CD4-positive, CD25-positive, alpha-beta regulatory T cell (primary cell): Measurements from ENCODE around the gene FOXJ3. TPM values are rescaled to one million over a fixed set of nuclear protein-coding genes. Genes with fewer than 3 reads are reported as not detected.
A peak's percentile ranks its signal among the peaks of the same experiment; 100 is the strongest.

Source experiments
- ATAC-seq, 2 donors: fragments of 150-1000 bp; cut with Tn5 transposase; one replicate each; pipeline ENCODE4 v1.10.0; 2021; ENCODE audit warnings: low read depth in 2 of 2, moderate number of reproducible peaks in 2 of 2, moderate library complexity in 1 of 2
- DNase-seq, 3 donors: peaks; one replicate each; pipeline versions ENCODE4 v3.0.0 to v3.0.0-alpha.2; 2012 to 2022; ENCODE audit warnings: mixed read lengths in 1 of 3
- H3K27ac ChIP-seq: one replicate; pipeline ENCODE4 v1.7.0; 2013; ENCODE audit warnings: mild to moderate bottlenecking, low read length; ENCODE audit not compliant: insufficient read depth, poor library complexity, severe bottlenecking
- H3K27me3 ChIP-seq: one replicate; pipeline ENCODE4 v1.7.0; 2013; ENCODE audit warnings: low read length; ENCODE audit not compliant: control insufficient read depth, insufficient read depth
- H3K36me3 ChIP-seq: one replicate; pipeline ENCODE4 v1.7.0; 2013; ENCODE audit warnings: mild to moderate bottlenecking, low read length, moderate library complexity; ENCODE audit not compliant: control insufficient read depth, insufficient read depth
- H3K4me1 ChIP-seq: 2 replicates; pipeline ENCODE4 v1.7.0; 2013; ENCODE audit warnings: mild to moderate bottlenecking, low read length; ENCODE audit not compliant: insufficient read depth, control insufficient read depth, poor library complexity, severe bottlenecking
- H3K4me3 ChIP-seq: one replicate; pipeline ENCODE4 v1.7.0; 2013; ENCODE audit warnings: low read depth, mild to moderate bottlenecking, low read length, moderate library complexity
- H3K9me3 ChIP-seq, 2 experiments: 1 replicate in 1 of 2; 2 replicates in 1 of 2; pipeline ENCODE4 v1.7.0; 2013; ENCODE audit warnings: low read length in 2 of 2, mild to moderate bottlenecking in 1 of 2, moderate library complexity in 1 of 2; ENCODE audit not compliant: control insufficient read depth in 2 of 2
- H3K27ac Mint-ChIP-seq, 3 donors: one replicate each; pipeline ENCODE4 v1.8.0; 2020 to 2022; ENCODE audit warnings: mild to moderate bottlenecking in 3 of 3, mixed read lengths in 3 of 3, moderate library complexity in 2 of 3
- H3K27me3 Mint-ChIP-seq: one replicate; pipeline ENCODE4 v1.8.0; 2022; ENCODE audit warnings: mild to moderate bottlenecking, mixed read lengths
- H3K36me3 Mint-ChIP-seq: one replicate; pipeline ENCODE4 v1.8.0; 2020; ENCODE audit warnings: mixed read lengths
- H3K4me1 Mint-ChIP-seq, 4 donors: one replicate each; pipeline ENCODE4 v1.8.0; 2020 to 2022; ENCODE audit warnings: mixed read lengths in 4 of 4, mild to moderate bottlenecking in 1 of 4
- H3K4me3 Mint-ChIP-seq, 4 donors: one replicate each; pipeline ENCODE4 v1.8.0; 2020 to 2022; ENCODE audit warnings: mild to moderate bottlenecking in 4 of 4, mixed read lengths in 4 of 4, moderate library complexity in 3 of 4
- H3K9me3 Mint-ChIP-seq, 7 donors: one replicate each; pipeline ENCODE4 v1.8.0; 2020 to 2022; ENCODE audit warnings: mixed read lengths in 7 of 7, mild to moderate bottlenecking in 3 of 7, moderate library complexity in 2 of 7
- polyA plus RNA-seq, 4 donors: library from polyadenylated mRNA; unstranded; fragments of 300-500 nt; fragmentation: Illumina TruSeq; gene quantifications; one replicate each; pipeline ENCODE4 v1.2.3, GENCODE V29; 2021
- total RNA-seq: library from RNA; stranded (reverse); gene quantifications from one replicate; pipeline ENCODE4 v1.2.3, GENCODE V29; 2022

FOXJ3 gene
- total and polyA plus RNA-seq, 5 donors from 2014 or later, result 21.0 to 68.6 (median 37.1) TPM

GRCh38 chr1:42168763-42169162, 166.3 kb downstream of the FOXJ3 start:
- ATAC-seq (no peak), DNase-seq (no peak)

DNA sequence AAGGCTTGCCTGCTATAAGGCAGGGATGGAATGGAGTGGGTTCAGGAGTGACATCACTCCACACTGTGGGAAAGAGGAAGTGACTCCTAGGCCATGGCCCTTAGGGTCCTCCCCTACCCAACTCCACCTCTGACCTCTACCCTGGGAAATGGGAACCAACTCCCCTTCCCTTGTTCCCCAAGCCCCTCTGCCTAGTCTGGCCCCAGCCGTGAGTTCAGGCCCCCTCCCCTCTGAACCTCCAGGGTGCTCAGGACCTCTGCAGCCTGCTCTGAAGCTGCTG, 166.7 kb downstream of the FOXJ3 start:
- Mint-ChIP-seq H3K4me1 (peaks cover 0 to 2% (median 0%) of the 10 kb centered on the region in 4 donors), H3K9me3 (peaks cover 0 to 2% (median 0%) of the 10 kb centered on the region in 7 donors), H3K27me3 (no peaks in the 10 kb centered on the region), H3K27ac (no peak overlapping the region), H3K4me3 (no peak overlapping the region), H3K36me3 (no peaks in the 10 kb centered on the region)
- H3K27me3 ChIP-seq, result no peaks in the 10 kb centered on the region
- ATAC-seq (no peak), DNase-seq (no peak)
- H3K9me3 ChIP-seq, result no peaks in the 10 kb centered on the region
- no peak overlapping the region for H3K27ac ChIP-seq
- H3K4me1 ChIP-seq, result no peaks in the 10 kb centered on the region
- no peak overlapping the region for H3K4me3 ChIP-seq
- no peaks in the 10 kb centered on the region for H3K36me3 ChIP-seq

More at GRCh38 chr1:42168763-42169162, 166.3 kb downstream of the FOXJ3 start:
- Mint-ChIP-seq H3K9me3 (peaks cover 0 to 2% (median 0%) of the 10 kb centered on the region in 7 donors), H3K4me3 (no peak overlapping the region), H3K27ac (no peak overlapping the region), H3K36me3 (no peaks in the 10 kb centered on the region), H3K4me1 (peaks cover 0 to 2% (median 0%) of the 10 kb centered on the region in 4 donors), H3K27me3 (no peaks in the 10 kb centered on the region)
- H3K27ac ChIP-seq, result no peak overlapping the region
- H3K4me3 ChIP-seq, result no peak overlapping the region
- no peaks in the 10 kb centered on the region for H3K27me3 ChIP-seq
- no peaks in the 10 kb centered on the region for H3K4me1 ChIP-seq
- H3K36me3 ChIP-seq, result no peaks in the 10 kb centered on the region
- H3K9me3 ChIP-seq, result no peaks in the 10 kb centered on the region

GRCh38 chr1:42167611-42168390, 167.2 kb downstream of the FOXJ3 start:
- DNase-seq (no peak), ATAC-seq (no peak)
- no peaks in the 10 kb centered on the region for H3K9me3 ChIP-seq
- peaks cover 0 to 2% (median 0%) of the 10 kb centered on the region in 7 donors for H3K9me3 Mint-ChIP-seq
- H3K36me3 Mint-ChIP-seq, result no peaks in the 10 kb centered on the region
- no peaks in the 10 kb centered on the region for H3K36me3 ChIP-seq
- H3K4me1 ChIP-seq, result no peaks in the 10 kb centered on the region
- peaks cover 0 to 2% (median 0%) of the 10 kb centered on the region in 4 donors for H3K4me1 Mint-ChIP-seq
- H3K27ac Mint-ChIP-seq, result peak overlapping the region in 1 of 3 donors; percentile 76
- no peak overlapping the region for H3K4me3 ChIP-seq
- no peaks in the 10 kb centered on the region for H3K27me3 ChIP-seq
- H3K27ac ChIP-seq, result no peak overlapping the region
- no peak overlapping the region for H3K4me3 Mint-ChIP-seq
- no peaks in the 10 kb centered on the region for H3K27me3 Mint-ChIP-seq

DNA sequence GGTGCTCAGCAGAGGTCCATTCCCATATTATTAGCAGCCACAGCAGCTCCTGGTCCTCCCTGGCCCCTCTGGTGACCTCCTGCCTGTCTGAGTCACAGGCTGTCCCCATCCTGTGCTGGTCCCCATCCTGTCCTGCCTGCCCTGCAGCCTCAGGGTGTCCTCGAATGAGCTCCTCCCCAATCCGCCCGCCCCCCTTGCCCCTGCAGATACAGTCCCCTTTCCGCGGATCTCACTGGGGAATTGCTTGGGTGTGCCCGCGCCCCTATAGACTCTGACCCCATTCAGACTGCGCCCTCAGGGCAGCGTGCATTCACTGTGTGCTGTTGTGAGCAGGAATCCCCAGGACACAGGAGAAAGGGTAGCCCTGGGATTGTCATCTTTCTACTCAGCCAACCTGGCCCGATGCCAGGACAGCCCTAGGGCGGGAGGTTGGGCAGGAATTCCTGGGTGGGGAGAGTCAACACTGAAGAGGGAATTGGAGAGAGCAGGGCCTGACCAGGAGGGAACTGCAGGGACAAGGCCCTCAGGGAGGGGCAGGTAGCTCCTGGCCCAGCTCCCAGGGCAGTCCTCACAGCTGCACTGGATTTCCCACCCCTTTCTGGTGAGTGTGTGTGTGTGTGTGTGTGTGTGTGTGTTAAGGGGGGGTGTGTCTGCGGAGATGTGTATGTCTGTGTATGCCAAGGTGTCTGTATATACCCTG, 169.4 kb downstream of the FOXJ3 start:
- peaks cover 8% of the 10 kb centered on the region for H3K27me3 Mint-ChIP-seq
- peaks cover 0 to 12% (median 3%) of the 10 kb centered on the region in 7 donors for H3K9me3 Mint-ChIP-seq
- ATAC-seq (no peak), DNase-seq (no peak)
- H3K4me1 ChIP-seq, result no peaks in the 10 kb centered on the region
- H3K27ac Mint-ChIP-seq, result peak overlapping the region in 1 of 3 donors; percentile 31
- H3K36me3 Mint-ChIP-seq, result no peaks in the 10 kb centered on the region
- H3K36me3 ChIP-seq, result no peaks in the 10 kb centered on the region
- peaks cover 8 to 9% of the 10 kb centered on the region in 2 experiments for H3K9me3 ChIP-seq
- no peak overlapping the region for H3K27ac ChIP-seq
- H3K4me3 ChIP-seq, result no peak overlapping the region
- no peak overlapping the region for H3K4me3 Mint-ChIP-seq
- H3K27me3 ChIP-seq, result no peaks in the 10 kb centered on the region
- no peaks in the 10 kb centered on the region for H3K4me1 Mint-ChIP-seq

DNA sequence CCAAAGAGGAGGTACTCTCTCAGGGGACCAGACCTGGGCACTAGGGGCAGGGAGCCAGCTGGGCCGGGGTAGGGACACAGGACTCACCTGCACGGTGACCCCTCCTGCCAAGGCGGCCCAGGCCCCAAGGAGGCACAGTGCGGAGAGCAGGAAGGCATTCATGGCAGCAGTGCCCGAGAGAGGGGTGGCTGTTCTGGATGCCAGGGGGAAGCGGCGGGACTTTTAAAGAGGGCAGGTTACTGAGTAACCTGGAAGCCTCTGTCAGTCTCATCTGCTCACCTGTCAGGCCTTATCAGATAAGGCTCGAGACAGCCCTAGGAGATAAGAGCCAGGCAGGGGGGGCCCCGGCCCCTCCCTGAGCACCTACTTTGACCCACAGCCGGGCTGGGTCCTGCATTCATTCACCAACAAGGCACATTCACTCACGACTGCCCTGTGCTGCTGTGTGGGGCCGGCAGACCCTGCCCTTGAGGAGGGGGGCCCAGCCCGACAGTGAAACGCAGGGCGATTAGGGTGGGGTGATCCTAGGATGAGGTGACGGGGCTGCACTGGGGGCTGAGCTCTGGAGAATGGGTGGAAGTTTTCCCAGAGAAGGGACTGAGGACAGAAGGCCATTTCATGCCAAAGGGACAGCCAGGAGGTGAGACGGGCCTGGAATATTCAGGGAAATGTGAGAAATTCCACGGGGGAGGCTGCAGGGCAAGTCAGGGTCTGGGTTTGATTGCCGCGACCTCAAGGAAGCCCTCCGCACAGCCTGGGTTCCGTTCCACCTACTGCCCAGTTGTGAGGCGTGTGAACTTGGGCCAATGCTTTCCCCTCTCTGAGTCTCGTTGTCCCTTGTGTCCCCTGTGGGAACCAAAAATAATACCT, 170.2 kb downstream of the FOXJ3 start, which contains the start of gene GUCA2A:
GUCA2A (minus strand) TSS at position 195 of the 870 bp plus-strand sequence; CDS start at position 162, 33 bp downstream.
- Histone ChIP-seq H3K27me3 (no peaks in the 10 kb centered on the region), H3K36me3 (no peaks in the 10 kb centered on the region), H3K27ac (no peak within 1 kb of the TSS), H3K9me3 (peaks cover 10 to 14% of the 10 kb centered on the region in 2 experiments), H3K4me1 (no peaks in the 10 kb centered on the region), H3K4me3 (no peak within 1 kb of the TSS)
- DNase-seq (no peak), ATAC-seq (no peak)
- peaks cover 12% of the 10 kb centered on the region for H3K27me3 Mint-ChIP-seq
- peaks cover 0 to 14% (median 3%) of the 10 kb centered on the region in 7 donors for H3K9me3 Mint-ChIP-seq
- no peaks in the 10 kb centered on the region for H3K36me3 Mint-ChIP-seq
- no peaks in the 10 kb centered on the region for H3K4me1 Mint-ChIP-seq
- no peak within 1 kb of the TSS for H3K4me3 Mint-ChIP-seq
- no peak within 1 kb of the TSS for H3K27ac Mint-ChIP-seq

- H3K9me3 ChIP-seq, result peaks cover 10 to 14% of the 10 kb centered on the region in 2 experiments
- H3K27me3 ChIP-seq, result no peaks in the 10 kb centered on the region
- no peaks in the 10 kb centered on the region for H3K36me3 ChIP-seq
- Mint-ChIP-seq H3K4me3 (no peak overlapping the region), H3K27ac (no peak overlapping the region), H3K4me1 (no peaks in the 10 kb centered on the region), H3K36me3 (no peaks in the 10 kb centered on the region), H3K27me3 (peaks cover 18% of the 10 kb centered on the region), H3K9me3 (peaks cover 0 to 14% (median 5%) of the 10 kb centered on the region in 7 donors)
- DNase-seq (no peak), ATAC-seq (no peak)
- H3K4me1 ChIP-seq, result no peaks in the 10 kb centered on the region
- H3K27ac ChIP-seq, result no peak overlapping the region
- no peak overlapping the region for H3K4me3 ChIP-seq
Observed at GRCh38 chr1:42163536-42164503, 171.2 kb downstream of the FOXJ3 start.
